Mesenchymal stem cell (in vitro differentiated cells and primary cell): ENCODE results near the gene ERBB4.
A peak's percentile ranks its signal among the peaks of the same experiment; 100 is the strongest.

ENCODE experiments used
- DNase-seq: peaks from one replicate; pipeline ENCODE4 v3.0.0-alpha.2; 2013
- H2AFZ ChIP-seq: one replicate; pipeline ENCODE4 v1.6.1; 2013; ENCODE audit warnings: low read depth, mild to moderate bottlenecking, control low read depth, inconsistent platforms, low read length, moderate library complexity
- H2AK5ac ChIP-seq: 2 replicates; pipeline ENCODE4 v1.6.1; 2013; ENCODE audit warnings: low read length, moderate library complexity, mild to moderate bottlenecking, inconsistent platforms; ENCODE audit not compliant: severe bottlenecking
- H2BK120ac ChIP-seq: one replicate; pipeline ENCODE4 v1.6.1; 2013; ENCODE audit warnings: low read depth, mild to moderate bottlenecking, inconsistent platforms, low read length, moderate library complexity
- H2BK12ac ChIP-seq, 2 experiments: one replicate each; pipeline ENCODE4 v1.6.1; 2013; ENCODE audit warnings: inconsistent platforms in 2 of 2, low read length in 2 of 2, mild to moderate bottlenecking in 2 of 2, moderate library complexity in 2 of 2, control low read depth in 1 of 2
- H2BK15ac ChIP-seq: one replicate; pipeline ENCODE4 v1.6.1; 2013; ENCODE audit warnings: mild to moderate bottlenecking, low read depth, inconsistent platforms; ENCODE audit not compliant: poor library complexity, severe bottlenecking
- H2BK5ac ChIP-seq: 2 replicates; pipeline ENCODE4 v1.6.1; 2013; ENCODE audit warnings: low read depth, mild to moderate bottlenecking, low read length, control low read depth, inconsistent platforms; ENCODE audit not compliant: poor library complexity, severe bottlenecking
- H3K14ac ChIP-seq, 2 experiments: one replicate each; pipeline ENCODE4 v1.6.1; 2013; ENCODE audit warnings: inconsistent platforms in 2 of 2, low read length in 2 of 2, control low read depth in 1 of 2, mild to moderate bottlenecking in 1 of 2, moderate library complexity in 1 of 2
- H3K18ac ChIP-seq, 2 experiments: one replicate each; pipeline ENCODE4 v1.6.1; 2013; ENCODE audit warnings: inconsistent platforms in 2 of 2, low read length in 2 of 2, control low read depth in 1 of 2, low read depth in 1 of 2, mild to moderate bottlenecking in 1 of 2
- H3K23ac ChIP-seq, 2 experiments: one replicate each; pipeline ENCODE4 v1.6.1; 2013; ENCODE audit warnings: inconsistent platforms in 2 of 2, low read length in 2 of 2, mild to moderate bottlenecking in 2 of 2, moderate library complexity in 2 of 2, control low read depth in 1 of 2
- H3K27ac ChIP-seq: 2 replicates; pipeline ENCODE4 v1.5.1; 2013; ENCODE audit warnings: mild to moderate bottlenecking, moderate library complexity, low read length, control low read depth, inconsistent platforms; ENCODE audit not compliant: poor library complexity, severe bottlenecking
- H3K27me3 ChIP-seq, 2 experiments: 2 replicates each; pipeline versions ENCODE4 v1.6.1 to v1.7.0; 2013; ENCODE audit warnings: low read length in 2 of 2, mild to moderate bottlenecking in 2 of 2, moderate library complexity in 2 of 2, control low read depth in 1 of 2, inconsistent platforms in 1 of 2; ENCODE audit not compliant: control insufficient read depth in 1 of 2, insufficient read depth in 1 of 2
- H3K36me3 ChIP-seq, 2 experiments: 2 replicates each; pipeline versions ENCODE4 v1.6.1 to v1.7.0; 2013; ENCODE audit warnings: low read length in 2 of 2, control low read depth in 1 of 2, inconsistent platforms in 1 of 2, low read depth in 1 of 2, mild to moderate bottlenecking in 1 of 2; ENCODE audit not compliant: insufficient read depth in 2 of 2, control insufficient read depth in 1 of 2
- H3K4ac ChIP-seq, 2 experiments: one replicate each; pipeline ENCODE4 v1.6.1; 2013; ENCODE audit warnings: inconsistent platforms in 2 of 2, low read length in 2 of 2, mild to moderate bottlenecking in 2 of 2, moderate library complexity in 2 of 2, control low read depth in 1 of 2, low read depth in 1 of 2
- H3K4me1 ChIP-seq: 2 replicates; pipeline ENCODE4 v1.6.1; 2013; ENCODE audit warnings: low read depth, low read length, control low read depth; ENCODE audit not compliant: control insufficient read depth, insufficient read depth
- H3K4me2 ChIP-seq: 2 replicates; pipeline ENCODE4 v1.6.1; 2013; ENCODE audit warnings: low read length, mild to moderate bottlenecking, inconsistent platforms; ENCODE audit not compliant: poor library complexity, severe bottlenecking
- H3K4me3 ChIP-seq, 2 experiments: 2 replicates each; pipeline versions ENCODE4 v1.5.1 to v1.7.0; 2013; ENCODE audit warnings: low read length in 2 of 2, mild to moderate bottlenecking in 2 of 2, control low read depth in 1 of 2, low read depth in 1 of 2; ENCODE audit not compliant: insufficient read depth in 1 of 2
- H3K79me1 ChIP-seq: replicated peaks from 2 replicates; pipeline ENCODE4 v1.6.1; 2013; ENCODE audit warnings: mild to moderate bottlenecking, control low read depth, low read length, inconsistent platforms; ENCODE audit not compliant: poor library complexity, severe bottlenecking
- H3K9ac ChIP-seq: 2 replicates; pipeline ENCODE4 v1.7.0; 2013; ENCODE audit warnings: mild to moderate bottlenecking, low read length, moderate library complexity
- H3K9me3 ChIP-seq: 2 replicates; pipeline ENCODE4 v1.7.0; 2013; ENCODE audit warnings: mild to moderate bottlenecking, low read length; ENCODE audit not compliant: control insufficient read depth
- H4K8ac ChIP-seq: one replicate; pipeline ENCODE4 v1.6.1; 2013; ENCODE audit warnings: inconsistent platforms, mild to moderate bottlenecking, low read length, moderate library complexity
- H4K91ac ChIP-seq: one replicate; pipeline ENCODE4 v1.6.1; 2013; ENCODE audit warnings: mild to moderate bottlenecking, low read length, inconsistent platforms
- WGBS: methylation state at CpG from one replicate; pipeline ENCODE4 v1.1.7; 2013; ENCODE audit warnings: mixed read lengths; 5-methylcytosine and 5-hydroxymethylcytosine counted together

The ERBB4 gene

GRCh38 chr2:212549941-212550340, 11.3 kb upstream of the ERBB4 start:
- no peak overlapping the region for H2AK5ac ChIP-seq
- no peak overlapping the region for H3K27ac ChIP-seq
- H3K79me1 ChIP-seq: no peaks in the 10 kb centered on the region

GRCh38 chr2:212549463-212549862, 10.9 kb upstream of the ERBB4 start:
- no peak overlapping the region for H3K18ac ChIP-seq
- H3K27me3 ChIP-seq: no peaks in the 10 kb centered on the region
- no peaks in the 10 kb centered on the region for H3K36me3 ChIP-seq
- H4K8ac ChIP-seq: no peak overlapping the region
- H3K79me1 ChIP-seq: no peaks in the 10 kb centered on the region
- H2AFZ ChIP-seq: no peak overlapping the region
- no peak overlapping the region for H3K4ac ChIP-seq
- no peak overlapping the region for H4K91ac ChIP-seq
- H3K4me2 ChIP-seq: no peak overlapping the region
- H2BK15ac ChIP-seq: no peak overlapping the region
- no peak overlapping the region for H2BK12ac ChIP-seq
- no peak overlapping the region for H3K27ac ChIP-seq
- no peak overlapping the region for H2BK5ac ChIP-seq
- H2BK120ac ChIP-seq: no peak overlapping the region
- H3K14ac ChIP-seq: no peak overlapping the region
- no peaks in the 10 kb centered on the region for H3K4me1 ChIP-seq
- H3K23ac ChIP-seq: no peak overlapping the region
- DNase-seq: no peak
- H3K4me3 ChIP-seq: no peak overlapping the region
- H3K9ac ChIP-seq: no peak overlapping the region
- H2AK5ac ChIP-seq: no peak overlapping the region
- no peaks in the 10 kb centered on the region for H3K9me3 ChIP-seq

More at GRCh38 chr2:212549941-212550340, 11.3 kb upstream of the ERBB4 start:
- no peak overlapping the region for H2BK120ac ChIP-seq
- no peak overlapping the region for H3K4me2 ChIP-seq
- DNase-seq: no peak
- no peaks in the 10 kb centered on the region for H3K9me3 ChIP-seq
- H3K36me3 ChIP-seq: no peaks in the 10 kb centered on the region
- H3K4me3 ChIP-seq: no peak overlapping the region
- H2BK15ac ChIP-seq: no peak overlapping the region
- H2BK12ac ChIP-seq: no peak overlapping the region
- H3K27me3 ChIP-seq: no peaks in the 10 kb centered on the region
- no peak overlapping the region for H3K14ac ChIP-seq
- no peak overlapping the region for H3K18ac ChIP-seq
- no peak overlapping the region for H2AFZ ChIP-seq
- no peak overlapping the region for H3K23ac ChIP-seq
- no peak overlapping the region for H4K8ac ChIP-seq
- H3K4me1 ChIP-seq: no peaks in the 10 kb centered on the region
- H2BK5ac ChIP-seq: no peak overlapping the region
- no peak overlapping the region for H4K91ac ChIP-seq
- no peak overlapping the region for H3K9ac ChIP-seq
- H3K4ac ChIP-seq: no peak overlapping the region

GRCh38 chr2:212548455-212548819, 9.8 kb upstream of the ERBB4 start:
- Histone ChIP-seq H2AFZ (no peak overlapping the region), H3K4me2 (no peak overlapping the region), H2BK120ac (no peak overlapping the region), H2AK5ac (no peak overlapping the region), H2BK12ac (no peak overlapping the region), H3K23ac (no peak overlapping the region), H3K4me1 (no peaks in the 10 kb centered on the region), H4K91ac (no peak overlapping the region), H3K4me3 (no peak overlapping the region), H3K4ac (no peak overlapping the region), H3K27me3 (no peaks in the 10 kb centered on the region), H3K18ac (no peak overlapping the region), H3K36me3 (no peaks in the 10 kb centered on the region), H2BK5ac (no peak overlapping the region), H3K27ac (no peak overlapping the region), H3K9me3 (no peaks in the 10 kb centered on the region), H2BK15ac (no peak overlapping the region), H3K79me1 (no peaks in the 10 kb centered on the region), H4K8ac (no peak overlapping the region), H3K14ac (no peak overlapping the region), H3K9ac (no peak overlapping the region)
- DNase-seq: peak; percentile 62
- WGBS: 45% methylated on average over 1 of the region's 1 CpG

- H3K27me3 ChIP-seq: no peaks in the 10 kb centered on the region
- H3K36me3 ChIP-seq: no peaks in the 10 kb centered on the region
- H3K27ac ChIP-seq: no peak overlapping the region
- no peak overlapping the region for H4K91ac ChIP-seq
- no peak overlapping the region for H3K18ac ChIP-seq
- DNase-seq: no peak
- no peak overlapping the region for H2BK15ac ChIP-seq
- no peak overlapping the region for H2BK120ac ChIP-seq
- no peak overlapping the region for H2BK5ac ChIP-seq
- H3K14ac ChIP-seq: no peak overlapping the region
- no peak overlapping the region for H2BK12ac ChIP-seq
- H4K8ac ChIP-seq: no peak overlapping the region
- no peaks in the 10 kb centered on the region for H3K4me1 ChIP-seq
- no peak overlapping the region for H3K4ac ChIP-seq
- no peak overlapping the region for H3K9ac ChIP-seq
- no peak overlapping the region for H3K4me3 ChIP-seq
- H2AFZ ChIP-seq: no peak overlapping the region
- H3K23ac ChIP-seq: no peak overlapping the region
- no peak overlapping the region for H2AK5ac ChIP-seq
- H3K9me3 ChIP-seq: no peaks in the 10 kb centered on the region
- H3K79me1 ChIP-seq: no peaks in the 10 kb centered on the region
- no peak overlapping the region for H3K4me2 ChIP-seq
Measured at GRCh38 chr2:212547716-212548454, 9.3 kb upstream of the ERBB4 start.
